ENCODE data around the gene USE1.

Gene USE1

DNA sequence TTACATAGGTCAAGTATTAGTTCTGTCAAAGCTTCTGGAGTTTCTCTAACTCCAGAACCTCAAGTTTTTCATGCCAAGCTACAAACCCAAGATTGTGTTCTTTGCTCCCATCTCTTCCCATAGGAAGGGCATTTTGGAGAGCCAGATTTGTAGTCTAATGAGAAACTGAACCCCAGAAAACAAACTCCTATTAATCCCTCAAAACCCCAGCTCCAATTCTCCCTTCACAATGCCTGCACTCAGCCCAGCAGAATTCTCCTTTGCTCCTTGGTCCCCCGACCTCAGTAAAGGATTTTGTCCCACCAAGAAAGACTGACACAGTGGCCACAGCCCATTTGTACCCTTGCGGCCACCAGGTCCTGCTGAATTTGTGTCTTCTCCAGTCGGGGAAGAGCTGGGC lies 41.0 kb downstream of the USE1 start:
- Histone ChIP-seq H3K27ac (ENCODE audit: low read depth, low read length) (no peak overlapping the region), H3K9me2 (replicated peaks; ENCODE audit: insufficient read depth, low read length) (no peaks in the 10 kb centered on the region), H4K20me1 (ENCODE audit: low read depth, low read length) (no peaks in the 10 kb centered on the region), H3K27me3 (ENCODE audit: low read length) (no peaks in the 10 kb centered on the region), H3K36me3 (ENCODE audit: low read length) (no peaks in the 10 kb centered on the region), H3K9me3 (ENCODE audit: insufficient read depth, low read length) (no peaks in the 10 kb centered on the region), H3F3A (ENCODE audit: insufficient read depth) (no peaks in the 10 kb centered on the region), H3K9ac (ENCODE audit: low read length) (no peak overlapping the region), H3K4me3 (ENCODE audit: insufficient read depth, low read length, poor library complexity, severe bottlenecking) (no peak overlapping the region), H2AFZ (ENCODE audit: low read depth, low read length, severe bottlenecking) (no peak overlapping the region), H3K79me2 (ENCODE audit: insufficient read depth, low read length) (no peaks in the 10 kb centered on the region), H3K4me2 (ENCODE audit: low read depth, low read length, poor library complexity, severe bottlenecking) (no peak overlapping the region)
- TF ChIP-seq, protein P1, sequence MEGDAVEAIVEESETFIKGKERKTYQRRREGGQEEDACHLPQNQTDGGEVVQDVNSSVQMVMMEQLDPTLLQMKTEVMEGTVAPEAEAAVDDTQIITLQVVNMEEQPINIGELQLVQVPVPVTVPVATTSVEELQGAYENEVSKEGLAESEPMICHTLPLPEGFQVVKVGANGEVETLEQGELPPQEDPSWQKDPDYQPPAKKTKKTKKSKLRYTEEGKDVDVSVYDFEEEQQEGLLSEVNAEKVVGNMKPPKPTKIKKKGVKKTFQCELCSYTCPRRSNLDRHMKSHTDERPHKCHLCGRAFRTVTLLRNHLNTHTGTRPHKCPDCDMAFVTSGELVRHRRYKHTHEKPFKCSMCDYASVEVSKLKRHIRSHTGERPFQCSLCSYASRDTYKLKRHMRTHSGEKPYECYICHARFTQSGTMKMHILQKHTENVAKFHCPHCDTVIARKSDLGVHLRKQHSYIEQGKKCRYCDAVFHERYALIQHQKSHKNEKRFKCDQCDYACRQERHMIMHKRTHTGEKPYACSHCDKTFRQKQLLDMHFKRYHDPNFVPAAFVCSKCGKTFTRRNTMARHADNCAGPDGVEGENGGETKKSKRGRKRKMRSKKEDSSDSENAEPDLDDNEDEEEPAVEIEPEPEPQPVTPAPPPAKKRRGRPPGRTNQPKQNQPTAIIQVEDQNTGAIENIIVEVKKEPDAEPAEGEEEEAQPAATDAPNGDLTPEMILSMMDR (IDR thresholded peaks at IDR 0.05; ENCODE audit: insufficient read depth, low read length, poor library complexity, severe bottlenecking): no peak
- no peak for TF ChIP-seq EZH2phosphoT487 (conservative IDR thresholded peaks at IDR 0.05; ENCODE audit: low read length)

DNA sequence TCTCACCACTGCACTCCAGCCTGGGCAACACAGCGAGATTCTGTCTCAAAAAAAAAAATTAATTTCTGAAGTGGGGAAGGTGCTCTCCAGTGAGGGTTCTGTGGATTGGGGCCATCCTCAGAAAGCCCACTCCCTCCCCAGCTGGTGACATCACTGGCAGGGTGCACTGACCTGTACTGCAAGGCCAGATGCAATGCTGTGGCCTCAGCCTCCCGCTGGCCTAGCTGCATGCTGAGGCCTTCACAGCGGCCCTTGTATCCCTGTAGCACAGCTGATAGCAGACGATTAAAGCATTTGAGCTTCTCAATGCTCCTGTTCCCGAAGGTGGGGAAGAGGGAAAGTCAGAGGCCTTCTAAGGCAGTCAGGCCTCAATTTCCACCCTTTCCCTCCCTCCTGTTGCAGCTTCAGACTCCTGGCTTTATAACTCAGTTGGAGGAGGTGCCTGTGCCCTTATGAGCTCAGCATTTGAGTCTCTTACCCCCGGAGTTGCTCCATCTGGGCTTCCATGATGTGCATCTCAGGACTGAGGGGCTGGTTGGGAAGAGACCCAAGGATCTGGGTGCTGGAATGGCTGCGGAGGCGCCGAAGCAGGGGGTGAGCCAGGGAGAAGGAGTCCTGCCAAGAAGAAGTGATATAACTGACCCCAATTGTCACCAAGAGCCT lies 44.1 kb downstream of the USE1 start:
- Histone ChIP-seq H3K9me3 (ENCODE audit: insufficient read depth, low read length) (no peaks in the 10 kb centered on the region), H2AFZ (ENCODE audit: low read depth, low read length, severe bottlenecking) (no peak overlapping the region), H3K27ac (ENCODE audit: low read depth, low read length) (no peak overlapping the region), H3K27me3 (ENCODE audit: low read length) (no peaks in the 10 kb centered on the region), H3K4me3 (ENCODE audit: insufficient read depth, low read length, poor library complexity, severe bottlenecking) (no peak overlapping the region), H3K9me2 (replicated peaks; ENCODE audit: insufficient read depth, low read length) (no peaks in the 10 kb centered on the region), H3F3A (ENCODE audit: insufficient read depth) (peaks cover 4% of the 10 kb centered on the region; the same call in 1 of the 2 replicates), H3K4me2 (ENCODE audit: low read depth, low read length, poor library complexity, severe bottlenecking) (no peak overlapping the region), H4K20me1 (ENCODE audit: low read depth, low read length) (no peaks in the 10 kb centered on the region), H3K79me2 (ENCODE audit: insufficient read depth, low read length) (no peaks in the 10 kb centered on the region), H3K9ac (ENCODE audit: low read length) (no peak overlapping the region), H3K36me3 (ENCODE audit: low read length) (no peaks in the 10 kb centered on the region)
- TF ChIP-seq, protein P1 (IDR thresholded peaks at IDR 0.05; ENCODE audit: insufficient read depth, low read length, poor library complexity, severe bottlenecking): no peak
- no peak for TF ChIP-seq EZH2phosphoT487 (conservative IDR thresholded peaks at IDR 0.05; ENCODE audit: low read length)

DNA sequence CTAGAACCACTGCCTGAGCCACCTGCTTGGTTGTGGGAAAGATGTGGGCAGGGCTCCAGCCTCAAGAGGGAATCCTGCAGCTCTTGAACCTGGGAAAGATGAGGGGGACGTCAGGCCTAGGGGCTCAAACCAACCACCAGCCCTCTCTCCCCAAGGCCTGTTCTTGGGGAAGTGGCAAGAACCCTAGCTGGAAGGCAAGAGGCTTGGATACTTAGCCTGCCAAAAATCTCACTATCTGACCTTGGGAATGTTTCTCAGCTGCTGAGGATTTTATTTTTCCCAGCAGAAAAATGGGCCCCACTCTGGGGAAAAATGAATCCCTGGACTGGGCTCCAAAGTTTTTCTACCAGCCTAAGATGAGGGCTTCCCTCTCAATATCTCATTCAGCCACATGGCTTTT lies 44.8 kb downstream of the USE1 start:
- Histone ChIP-seq H3F3A (ENCODE audit: insufficient read depth) (peaks cover 4% of the 10 kb centered on the region; the same call in 1 of the 2 replicates), H2AFZ (ENCODE audit: low read depth, low read length, severe bottlenecking) (no peak overlapping the region), H4K20me1 (ENCODE audit: low read depth, low read length) (no peaks in the 10 kb centered on the region), H3K27ac (ENCODE audit: low read depth, low read length) (no peak overlapping the region), H3K9ac (ENCODE audit: low read length) (no peak overlapping the region), H3K27me3 (ENCODE audit: low read length) (no peaks in the 10 kb centered on the region), H3K4me2 (ENCODE audit: low read depth, low read length, poor library complexity, severe bottlenecking) (no peak overlapping the region), H3K9me3 (ENCODE audit: insufficient read depth, low read length) (no peaks in the 10 kb centered on the region), H3K4me3 (ENCODE audit: insufficient read depth, low read length, poor library complexity, severe bottlenecking) (no peak overlapping the region), H3K36me3 (ENCODE audit: low read length) (no peaks in the 10 kb centered on the region), H3K9me2 (replicated peaks; ENCODE audit: insufficient read depth, low read length) (no peaks in the 10 kb centered on the region), H3K79me2 (ENCODE audit: insufficient read depth, low read length) (no peaks in the 10 kb centered on the region)
- TF ChIP-seq EZH2phosphoT487 (conservative IDR thresholded peaks at IDR 0.05; ENCODE audit: low read length): no peak
- TF ChIP-seq, protein P1 (IDR thresholded peaks at IDR 0.05; ENCODE audit: insufficient read depth, low read length, poor library complexity, severe bottlenecking): no peak
